Lower lobe of right lung (tissue), 2 donors: ENCODE measurements around the gene EFHC2. TPM values are rescaled to one million over a fixed set of nuclear protein-coding genes. Genes with fewer than 3 reads are reported as not detected.

Experiments used
- ATAC-seq, 2 donors: fragments of 200-7000 bp; cut with Tn5 transposase; one replicate each; pipeline ENCODE4 v1.9.1; 2020 to 2022; ENCODE audit warnings: mild to moderate bottlenecking in 2 of 2, moderate library complexity in 2 of 2
- DNase-seq: peaks from one replicate; pipeline ENCODE4 v3.0.0-alpha.2; 2020
- H3K27ac ChIP-seq: fragments of 200-600 bp; one replicate; pipeline ENCODE4 v1.8.0; 2022
- H3K27me3 ChIP-seq: fragments of 200-600 bp; one replicate; pipeline ENCODE4 v1.8.0; 2022; ENCODE audit warnings: low read depth
- H3K36me3 ChIP-seq: fragments of 200-600 bp; one replicate; pipeline ENCODE4 v1.8.0; 2022; ENCODE audit warnings: mild to moderate bottlenecking
- H3K4me1 ChIP-seq: fragments of 200-600 bp; one replicate; pipeline ENCODE4 v1.8.0; 2022
- H3K4me3 ChIP-seq: fragments of 200-600 bp; one replicate; pipeline ENCODE4 v1.8.0; 2022; ENCODE audit warnings: mild to moderate bottlenecking
- H3K9me3 ChIP-seq: fragments of 200-600 bp; one replicate; pipeline ENCODE4 v1.8.0; 2022
- intact Hi-C: fragments of 100-400 bp; cut with DNase I; formaldehyde crosslinking; loops from one replicate; pipeline ENCODE4 v1.11.0; 2022
- total RNA-seq: library from RNA; stranded (reverse); fragmentation: NEBNext Ultra II Directional; extraction: Animal tissue kit (Norgen Biotek cat#: 25700); gene quantifications from one replicate; pipeline ENCODE4 v1.2.1, GENCODE V29; 2021
- TF ChIP-seq, protein P1 (sequence below): fragments of 200-600 bp; IDR thresholded peaks from one replicate; pipeline ENCODE4 v1.8.0; 2022; ENCODE audit warnings: antibody characterized with exemption, mild to moderate bottlenecking
- donor health status: DM: no; HTN: yes; CAD: no; lungs with severe emphysema.

Gene EFHC2
- total RNA-seq, 1 donor from 2014 or later = 2.5 TPM

DNA sequence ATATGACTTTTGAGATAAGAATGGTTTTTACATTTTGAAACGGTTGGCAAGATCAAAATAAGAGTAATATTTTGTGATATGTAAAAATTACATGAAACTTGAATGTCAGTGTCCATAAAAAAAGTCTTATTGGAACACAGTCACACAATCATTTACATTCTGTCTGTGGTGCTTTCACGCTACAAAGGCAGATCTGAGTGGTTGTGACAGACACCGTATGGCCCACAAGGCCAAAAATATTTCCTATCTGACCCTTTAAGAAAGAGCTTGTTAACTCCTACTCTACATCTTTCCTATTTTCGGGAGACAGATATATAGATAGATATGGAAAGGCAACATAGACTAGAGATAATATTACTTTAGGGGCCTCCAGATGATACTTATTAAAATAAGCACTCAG, 101.9 kb downstream of the EFHC2 start:
- Histone ChIP-seq H3K4me1 (no peaks in the 10 kb centered on the region), H3K27me3 (no peaks in the 10 kb centered on the region), H3K4me3 (no peak overlapping the region), H3K27ac (no peak overlapping the region), H3K9me3 (no peaks in the 10 kb centered on the region), H3K36me3 (no peaks in the 10 kb centered on the region)
- no peak for DNase-seq
- intact Hi-C loops = no loop called here
- no peak for ATAC-seq
- TF ChIP-seq, protein P1, sequence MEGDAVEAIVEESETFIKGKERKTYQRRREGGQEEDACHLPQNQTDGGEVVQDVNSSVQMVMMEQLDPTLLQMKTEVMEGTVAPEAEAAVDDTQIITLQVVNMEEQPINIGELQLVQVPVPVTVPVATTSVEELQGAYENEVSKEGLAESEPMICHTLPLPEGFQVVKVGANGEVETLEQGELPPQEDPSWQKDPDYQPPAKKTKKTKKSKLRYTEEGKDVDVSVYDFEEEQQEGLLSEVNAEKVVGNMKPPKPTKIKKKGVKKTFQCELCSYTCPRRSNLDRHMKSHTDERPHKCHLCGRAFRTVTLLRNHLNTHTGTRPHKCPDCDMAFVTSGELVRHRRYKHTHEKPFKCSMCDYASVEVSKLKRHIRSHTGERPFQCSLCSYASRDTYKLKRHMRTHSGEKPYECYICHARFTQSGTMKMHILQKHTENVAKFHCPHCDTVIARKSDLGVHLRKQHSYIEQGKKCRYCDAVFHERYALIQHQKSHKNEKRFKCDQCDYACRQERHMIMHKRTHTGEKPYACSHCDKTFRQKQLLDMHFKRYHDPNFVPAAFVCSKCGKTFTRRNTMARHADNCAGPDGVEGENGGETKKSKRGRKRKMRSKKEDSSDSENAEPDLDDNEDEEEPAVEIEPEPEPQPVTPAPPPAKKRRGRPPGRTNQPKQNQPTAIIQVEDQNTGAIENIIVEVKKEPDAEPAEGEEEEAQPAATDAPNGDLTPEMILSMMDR = no peak

DNA sequence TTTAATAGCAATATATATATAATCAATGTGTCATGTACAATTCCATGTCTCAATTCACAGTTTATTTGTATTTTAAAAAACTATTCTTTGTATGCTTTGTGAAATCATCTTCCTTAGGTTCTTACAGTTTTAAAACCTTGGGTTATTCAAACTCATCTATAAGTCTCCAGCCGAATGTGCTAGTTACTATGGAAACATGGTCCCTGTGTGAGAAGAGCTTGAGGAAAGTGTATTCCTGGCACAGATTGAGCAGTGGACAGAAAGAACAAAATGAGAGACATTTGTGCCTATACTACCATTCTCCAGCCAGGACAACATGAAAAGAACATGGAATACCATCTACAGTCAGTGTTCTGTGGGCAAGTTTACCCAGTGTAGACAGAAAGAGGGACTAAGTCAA, 103.4 kb downstream of the EFHC2 start:
- ATAC-seq = no peak
- H3K9me3 ChIP-seq = no peaks in the 10 kb centered on the region
- no peak overlapping the region for H3K4me3 ChIP-seq
- TF ChIP-seq, protein P1 = no peak
- intact Hi-C loops = no loop called here
- DNase-seq = no peak
- no peaks in the 10 kb centered on the region for H3K36me3 ChIP-seq
- H3K27ac ChIP-seq = no peak overlapping the region
- no peaks in the 10 kb centered on the region for H3K4me1 ChIP-seq
- H3K27me3 ChIP-seq = no peaks in the 10 kb centered on the region

DNA sequence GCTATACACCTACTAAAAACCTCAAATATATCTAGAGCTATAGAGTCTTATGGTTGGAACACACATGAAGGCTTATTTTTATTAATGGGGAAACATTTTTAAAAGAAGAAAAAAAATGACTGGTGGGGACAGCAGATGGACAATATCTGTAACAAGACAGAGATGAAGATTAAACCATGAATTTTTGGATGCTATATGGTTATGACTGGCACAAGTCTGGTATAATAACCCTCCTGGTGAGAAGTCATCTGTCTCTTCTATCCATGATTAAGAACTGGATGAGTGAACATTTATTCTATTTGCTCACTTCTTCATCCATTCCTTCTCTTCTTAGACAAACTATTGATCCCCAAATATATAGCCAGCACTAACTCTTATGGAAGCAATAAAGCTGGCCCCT, 104.4 kb downstream of the EFHC2 start:
- DNase-seq (no peak), ATAC-seq (no peak)
- TF ChIP-seq, protein P1 = no peak

DNA sequence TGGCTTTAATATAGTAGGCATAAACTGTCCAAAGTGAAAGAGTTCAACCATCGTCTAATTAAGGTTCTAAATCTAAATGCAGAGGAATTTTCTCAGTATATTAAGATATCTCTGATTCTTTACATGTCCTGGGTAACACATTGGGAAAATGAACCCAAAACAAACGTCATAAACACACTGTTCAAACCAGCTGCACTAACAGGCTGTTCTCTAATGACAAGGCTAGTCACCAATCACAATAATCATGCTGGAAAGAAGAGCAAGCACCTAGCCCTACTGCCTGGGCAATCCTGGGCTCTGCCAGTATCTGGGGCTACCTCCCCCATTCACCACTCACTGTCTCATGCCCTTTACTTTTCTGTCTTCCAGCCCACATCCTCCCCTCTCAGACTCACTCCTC, 107.9 kb downstream of the EFHC2 start:
- Histone ChIP-seq H3K36me3 (no peaks in the 10 kb centered on the region), H3K27ac (no peak overlapping the region), H3K9me3 (no peaks in the 10 kb centered on the region), H3K27me3 (no peaks in the 10 kb centered on the region), H3K4me1 (no peaks in the 10 kb centered on the region), H3K4me3 (no peak overlapping the region)
- intact Hi-C loops = no loop called here
- DNase-seq (no peak), ATAC-seq (no peak)
- TF ChIP-seq, protein P1 = no peak

More for the DNA sequence above, 104.4 kb downstream of the EFHC2 start:
- H3K4me1 ChIP-seq = no peaks in the 10 kb centered on the region
- intact Hi-C loops = no loop called here
- no peaks in the 10 kb centered on the region for H3K36me3 ChIP-seq
- H3K27me3 ChIP-seq = no peaks in the 10 kb centered on the region
- H3K4me3 ChIP-seq = no peak overlapping the region
- H3K27ac ChIP-seq = no peak overlapping the region
- no peaks in the 10 kb centered on the region for H3K9me3 ChIP-seq

DNA sequence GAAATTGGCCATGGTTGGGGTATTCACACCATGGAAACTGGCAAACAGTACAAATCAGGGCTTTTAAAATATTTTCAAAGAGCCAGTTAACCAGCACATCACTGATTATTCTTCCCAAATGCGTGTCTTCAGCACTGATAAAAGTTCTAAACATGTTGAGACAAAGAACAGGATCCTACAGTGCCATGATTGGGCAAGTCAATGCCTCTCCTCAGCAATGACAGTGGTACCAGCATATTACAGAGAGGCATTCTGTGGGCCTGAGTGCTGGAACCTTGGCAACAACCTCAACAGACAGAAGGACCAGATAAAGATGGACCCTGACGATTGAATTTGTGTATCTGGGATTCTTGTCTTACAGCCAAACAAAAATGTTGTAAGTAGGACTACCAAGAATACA, 108.9 kb downstream of the EFHC2 start:
- intact Hi-C loops = no loop called here
- no peaks in the 10 kb centered on the region for H3K9me3 ChIP-seq
- no peak overlapping the region for H3K4me3 ChIP-seq
- DNase-seq (no peak), ATAC-seq (no peak)
- H3K36me3 ChIP-seq = no peaks in the 10 kb centered on the region
- TF ChIP-seq, protein P1 = no peak
- no peak overlapping the region for H3K27ac ChIP-seq
- no peaks in the 10 kb centered on the region for H3K4me1 ChIP-seq
- no peaks in the 10 kb centered on the region for H3K27me3 ChIP-seq

DNA sequence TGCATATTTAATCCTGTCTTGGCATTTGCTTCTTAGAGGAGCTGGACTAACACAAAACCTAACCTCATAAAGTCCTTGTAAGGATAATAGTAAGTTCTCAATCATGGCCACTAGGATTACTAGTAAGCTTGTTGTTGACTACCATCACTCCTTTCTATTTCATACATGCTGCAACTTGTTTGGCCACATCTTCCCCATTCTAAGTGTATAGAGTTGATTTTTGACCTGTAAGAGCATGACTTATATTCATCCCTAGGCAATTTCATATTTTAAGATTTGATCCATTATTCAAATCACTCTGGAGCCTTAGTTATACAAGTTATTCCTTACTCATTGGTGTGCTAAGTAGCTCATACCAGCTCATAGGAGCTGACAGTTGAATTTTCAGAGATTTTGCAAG, 109.4 kb downstream of the EFHC2 start:
- TF ChIP-seq, protein P1 = no peak
- Histone ChIP-seq H3K36me3 (no peaks in the 10 kb centered on the region), H3K4me1 (no peaks in the 10 kb centered on the region), H3K9me3 (no peaks in the 10 kb centered on the region), H3K27me3 (no peaks in the 10 kb centered on the region), H3K27ac (no peak overlapping the region), H3K4me3 (no peak overlapping the region)
- ATAC-seq (no peak), DNase-seq (no peak)
- intact Hi-C loops = no loop called here
